Gastrocnemius medialis (tissue), 4 donors: Measurements from ENCODE around the gene IMPA2.

Source experiments
- POLR2A ChIP-seq, 2 donors: fragments of 450-650 bp; IDR thresholded peaks; one replicate each; pipeline ENCODE4 v1.6.1; 2017; ENCODE audit warnings: antibody characterized with exemption in 2 of 2, mild to moderate bottlenecking in 2 of 2, moderate library complexity in 2 of 2
- TF ChIP-seq, protein P1 (sequence below), 5 experiments: fragments of 450-650 bp in 3 of 5; fragments of 200-600 bp in 2 of 5; sonication (generic) in 2 of 5; IDR thresholded peaks in 4 of 5; conservative IDR thresholded peaks in 1 of 5; 1 replicate in 4 of 5; 2 replicates in 1 of 5; pipeline ENCODE4 v1.5.1; 2016 to 2019; ENCODE audit warnings: antibody characterized with exemption in 5 of 5, mild to moderate bottlenecking in 3 of 5, moderate library complexity in 3 of 5

- TF ChIP-seq, protein P1, sequence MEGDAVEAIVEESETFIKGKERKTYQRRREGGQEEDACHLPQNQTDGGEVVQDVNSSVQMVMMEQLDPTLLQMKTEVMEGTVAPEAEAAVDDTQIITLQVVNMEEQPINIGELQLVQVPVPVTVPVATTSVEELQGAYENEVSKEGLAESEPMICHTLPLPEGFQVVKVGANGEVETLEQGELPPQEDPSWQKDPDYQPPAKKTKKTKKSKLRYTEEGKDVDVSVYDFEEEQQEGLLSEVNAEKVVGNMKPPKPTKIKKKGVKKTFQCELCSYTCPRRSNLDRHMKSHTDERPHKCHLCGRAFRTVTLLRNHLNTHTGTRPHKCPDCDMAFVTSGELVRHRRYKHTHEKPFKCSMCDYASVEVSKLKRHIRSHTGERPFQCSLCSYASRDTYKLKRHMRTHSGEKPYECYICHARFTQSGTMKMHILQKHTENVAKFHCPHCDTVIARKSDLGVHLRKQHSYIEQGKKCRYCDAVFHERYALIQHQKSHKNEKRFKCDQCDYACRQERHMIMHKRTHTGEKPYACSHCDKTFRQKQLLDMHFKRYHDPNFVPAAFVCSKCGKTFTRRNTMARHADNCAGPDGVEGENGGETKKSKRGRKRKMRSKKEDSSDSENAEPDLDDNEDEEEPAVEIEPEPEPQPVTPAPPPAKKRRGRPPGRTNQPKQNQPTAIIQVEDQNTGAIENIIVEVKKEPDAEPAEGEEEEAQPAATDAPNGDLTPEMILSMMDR (IDR thresholded peaks at IDR 0.05 in 4 of 5, conservative IDR thresholded peaks at IDR 0.05 in 1 of 5) = no peak
- no peak for TF ChIP-seq POLR2A (IDR thresholded peaks at IDR 0.05)
Measured at GRCh38 chr18:12014086-12014485, 32.8 kb downstream of the IMPA2 start.
